Measurements from ENCODE around the gene KYNU.

KYNU gene

GRCh38 chr2:142997231-142997630 is 119.8 kb downstream of the KYNU start:
- no peak for DNase-seq (ENCODE audit: low read depth)
- H3K4me3 ChIP-seq (ENCODE audit: low read depth, low read length), result no peak overlapping the region
- TF ChIP-seq CTCF (IDR thresholded peaks at IDR 0.05; ENCODE audit: low read depth, low read length, missing control alignments), result no peak
- in situ Hi-C loops (cut with HindIII; ENCODE audit: low sequenced_read_pairs), result no loop called here

GRCh38 chr2:143000599-143000998 is 123.1 kb downstream of the KYNU start:
- no peak overlapping the region for H3K4me3 ChIP-seq (ENCODE audit: low read depth, low read length)
- DNase-seq (ENCODE audit: low read depth), result no peak
- in situ Hi-C loops (cut with HindIII; ENCODE audit: low sequenced_read_pairs), result no loop called here
- no peak for TF ChIP-seq CTCF (IDR thresholded peaks at IDR 0.05; ENCODE audit: low read depth, low read length, missing control alignments)

GRCh38 chr2:143001501-143001900 is 124.0 kb downstream of the KYNU start:
- no peak for TF ChIP-seq CTCF (IDR thresholded peaks at IDR 0.05; ENCODE audit: low read depth, low read length, missing control alignments)
- no peak for DNase-seq (ENCODE audit: low read depth)
- no peak overlapping the region for H3K4me3 ChIP-seq (ENCODE audit: low read depth, low read length)
- in situ Hi-C loops (cut with HindIII; ENCODE audit: low sequenced_read_pairs), result no loop called here

- H3K4me3 ChIP-seq (ENCODE audit: low read depth, low read length), result no peak overlapping the region
- in situ Hi-C loops (cut with HindIII; ENCODE audit: low sequenced_read_pairs), result no loop called here
- no peak for TF ChIP-seq CTCF (IDR thresholded peaks at IDR 0.05; ENCODE audit: low read depth, low read length, missing control alignments)
- DNase-seq (ENCODE audit: low read depth), result no peak
Observed at GRCh38 chr2:143015656-143016055, 138.2 kb downstream of the KYNU start.

GRCh38 chr2:143026411-143027054 is 149.1 kb downstream of the KYNU start:
- no peak for TF ChIP-seq CTCF (IDR thresholded peaks at IDR 0.05; ENCODE audit: low read depth, low read length, missing control alignments)
- H3K4me3 ChIP-seq (ENCODE audit: low read depth, low read length), result no peak overlapping the region
- DNase-seq (ENCODE audit: low read depth), result no peak
- in situ Hi-C loops (cut with HindIII; ENCODE audit: low sequenced_read_pairs), result no loop called here

GRCh38 chr2:143029141-143029540 is 151.7 kb downstream of the KYNU start:
- DNase-seq (ENCODE audit: low read depth), result no peak
- no peak for TF ChIP-seq CTCF (IDR thresholded peaks at IDR 0.05; ENCODE audit: low read depth, low read length, missing control alignments)
- no peak overlapping the region for H3K4me3 ChIP-seq (ENCODE audit: low read depth, low read length)
- in situ Hi-C loops (cut with HindIII; ENCODE audit: low sequenced_read_pairs), result no loop called here
